ENCODE results near the gene BBS1.

GRCh38 chr11:66472054-66472453 is 38.4 kb upstream of the BBS1 start:
- no peak for TF ChIP-seq CTCF (IDR thresholded peaks at IDR 0.05)
- no peak for TF ChIP-seq POLR2A (IDR thresholded peaks at IDR 0.05)
